NK-92 treated with Interleukin-12 subunit alpha and Interleukin-12 subunit beta, amount 100 ng/mL, for 24 hours (cell line): ENCODE results near the gene ZNF345.

Source experiments
- DNase-seq: peaks from one replicate; lab custom pipeline; 2025; lab: John Stamatoyannopoulos, UW

ZNF345 gene

DNA sequence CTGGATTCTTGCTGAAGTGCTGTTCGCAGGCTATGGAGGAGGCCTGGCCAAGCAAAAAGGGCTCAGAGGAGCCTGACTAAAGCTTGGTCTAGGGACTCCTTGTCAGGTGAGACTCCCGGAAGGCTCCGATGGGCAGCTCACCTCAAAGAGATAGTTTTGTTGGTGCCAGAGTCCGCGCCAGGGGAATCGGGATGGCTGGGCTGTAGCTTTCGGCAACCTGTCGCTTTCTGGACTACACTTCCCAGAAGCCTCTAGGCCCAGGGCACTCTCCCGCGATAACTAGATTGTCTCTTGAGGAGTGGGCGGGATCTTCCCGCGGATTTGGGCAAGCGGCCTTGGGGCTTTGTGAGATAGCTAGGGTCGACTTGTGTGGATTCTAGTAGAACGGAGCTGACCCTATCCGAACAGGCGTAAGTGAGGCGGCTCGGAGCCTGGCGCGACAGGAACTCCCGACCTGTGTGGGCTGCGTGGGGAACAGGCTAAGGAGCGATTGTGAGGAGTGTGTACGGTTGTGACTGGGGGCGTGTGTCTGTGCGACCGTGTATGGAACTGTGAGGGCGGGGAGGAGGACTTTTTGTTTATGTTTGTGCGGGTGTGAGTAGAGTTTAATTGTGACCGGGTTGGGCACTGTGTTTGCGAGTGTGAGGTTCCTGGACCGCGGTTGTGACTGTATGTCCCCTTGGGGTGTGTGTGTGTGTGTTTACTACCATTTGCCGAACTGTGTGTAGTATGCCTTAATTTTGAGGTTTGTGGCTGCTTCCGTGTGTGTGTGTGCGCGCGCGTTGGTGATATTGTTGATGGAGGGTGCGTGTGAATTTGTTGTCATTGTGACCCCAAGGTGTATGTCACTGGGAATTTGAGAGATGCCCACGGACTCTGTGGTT lies at the start of gene ZNF345:
ZNF345 (plus strand) TSS at position 318 of the 884 bp plus-strand sequence. CDS start 25,955 bp downstream, outside the sequence.
- DNase-seq = no peak

DNA sequence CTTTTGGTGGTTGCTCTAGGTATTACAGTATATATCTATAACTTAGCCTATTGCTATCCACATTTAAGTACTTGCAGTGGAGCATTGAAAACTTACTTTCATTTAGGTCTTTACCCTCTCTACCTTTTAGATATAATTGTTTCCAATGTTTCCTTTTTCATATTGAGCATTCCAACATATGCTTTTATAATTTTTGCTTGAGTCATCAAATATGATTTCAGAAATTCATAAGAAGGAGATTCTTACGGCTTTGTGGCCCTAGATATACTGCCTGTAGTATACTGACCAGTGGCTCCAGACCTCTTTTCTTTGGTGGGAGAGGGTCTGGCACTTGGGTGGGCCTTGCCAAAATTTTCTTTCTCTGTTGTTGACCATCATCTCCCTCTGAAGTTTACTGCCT lies 45.3 kb upstream of the ZNF345 start:
- no peak for DNase-seq

DNA sequence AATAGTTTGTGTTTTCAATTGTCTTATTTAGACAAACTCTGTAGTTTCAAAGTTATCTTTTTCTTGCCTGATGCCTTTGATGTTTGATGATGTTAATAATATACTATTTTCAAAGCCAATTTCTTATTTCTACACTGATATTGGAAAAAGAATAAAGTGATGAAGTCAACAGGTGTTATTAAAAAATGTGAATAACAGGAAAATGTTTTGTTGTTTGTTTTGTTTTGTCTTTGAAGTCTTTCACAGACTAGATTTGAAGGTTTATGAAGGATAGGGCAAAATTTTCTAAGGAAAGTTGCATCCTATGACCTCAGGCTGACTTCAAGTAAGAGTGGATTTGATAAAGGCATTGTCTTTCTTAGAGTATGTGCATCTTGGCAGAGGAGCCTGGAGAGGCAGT lies 43.6 kb upstream of the ZNF345 start:
- no peak for DNase-seq

DNA sequence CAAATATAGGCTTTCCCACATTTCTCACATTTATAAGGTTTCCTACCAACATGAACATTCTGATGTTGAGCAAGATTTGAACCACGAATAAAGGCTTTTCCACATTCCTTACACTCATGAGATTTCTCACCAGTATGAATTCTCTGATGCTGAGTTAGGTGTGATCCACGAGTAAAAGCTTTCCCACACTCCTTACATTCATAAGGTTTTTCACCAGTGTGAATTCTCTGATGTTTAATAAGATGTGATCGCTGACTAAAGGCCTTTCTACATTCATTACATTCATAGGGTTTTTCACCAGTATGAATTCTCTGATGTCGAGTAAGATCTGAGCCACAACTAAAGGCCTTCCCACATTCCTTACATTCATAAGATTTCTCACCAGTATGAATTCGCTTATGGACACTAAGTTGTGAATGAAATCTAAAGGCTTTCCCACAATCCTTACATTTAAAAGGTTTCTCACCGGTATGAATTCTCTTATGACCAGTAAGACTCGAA lies 31.5 kb upstream of the ZNF345 start:
- no peak for DNase-seq

DNA sequence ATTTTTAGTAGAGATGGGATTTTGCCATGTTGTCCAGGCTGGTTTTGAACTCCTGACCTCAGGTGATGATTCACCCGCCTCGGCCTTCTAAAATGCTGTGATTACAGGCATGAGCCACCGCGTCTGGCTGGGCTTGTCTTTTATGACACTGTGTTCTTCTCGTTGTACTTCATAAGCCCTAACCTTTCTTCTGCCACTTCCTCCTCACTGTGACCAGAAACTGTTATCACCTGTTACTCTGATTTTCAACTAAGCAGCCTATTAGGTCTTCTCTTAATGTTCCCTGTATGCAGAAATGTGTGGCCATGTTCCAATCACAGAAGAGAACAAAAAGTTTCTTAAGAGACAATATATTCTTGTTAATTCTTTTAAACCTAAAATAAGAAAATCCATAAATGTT lies 28.9 kb upstream of the ZNF345 start:
- DNase-seq = no peak

DNA sequence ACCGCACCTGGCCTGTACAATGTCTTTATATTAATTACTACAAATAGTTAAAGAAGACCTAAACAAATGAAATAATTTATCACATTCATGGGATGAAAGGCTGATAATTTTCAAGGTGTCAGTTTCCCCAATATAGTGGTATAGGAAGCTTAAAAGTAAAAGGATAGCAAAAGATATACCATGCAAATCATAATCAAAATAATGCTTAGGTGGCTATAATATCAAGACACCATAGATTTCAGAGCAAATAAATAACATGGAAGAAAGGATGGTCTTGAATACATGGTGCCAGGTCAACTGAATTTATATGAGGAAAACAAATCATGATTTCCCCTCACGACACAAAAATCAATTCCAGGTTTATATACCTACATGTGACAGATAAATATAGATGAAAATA lies 17.2 kb upstream of the ZNF345 start:
- no peak for DNase-seq

DNA sequence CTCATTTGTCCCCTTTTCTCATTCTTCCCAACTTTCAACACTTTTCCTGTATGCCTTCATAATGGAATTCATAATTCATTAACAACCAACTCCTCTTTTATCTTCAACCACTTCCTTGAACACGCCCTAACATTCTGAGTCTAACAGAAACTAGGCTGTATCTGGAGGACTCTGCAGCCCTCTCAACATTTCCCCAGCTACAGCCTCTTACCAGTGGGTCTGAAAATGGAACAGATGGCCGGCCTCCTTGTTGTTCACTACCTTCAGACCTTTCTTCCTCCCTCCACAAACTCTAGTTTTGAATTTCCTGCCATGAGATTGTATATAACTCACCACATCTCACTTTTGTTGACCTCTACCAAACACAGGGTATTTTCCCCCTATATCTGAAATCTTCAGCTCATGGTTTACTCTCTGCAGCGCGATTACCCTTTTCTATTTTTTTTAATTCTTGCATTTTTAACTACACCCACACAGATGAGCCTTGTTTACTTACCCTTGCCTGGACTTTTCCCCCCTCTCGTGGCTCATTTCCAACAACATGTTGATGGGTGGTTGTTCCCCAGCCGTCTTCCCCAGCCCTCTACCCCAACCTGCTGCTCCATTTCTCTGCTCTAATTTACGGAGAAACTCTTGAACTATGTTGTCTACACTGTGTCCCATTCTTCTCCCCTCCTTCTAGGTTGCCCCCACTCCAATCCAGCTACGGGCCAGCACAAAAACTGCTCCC lies 13.3 kb upstream of the ZNF345 start:
- DNase-seq = no peak

DNA sequence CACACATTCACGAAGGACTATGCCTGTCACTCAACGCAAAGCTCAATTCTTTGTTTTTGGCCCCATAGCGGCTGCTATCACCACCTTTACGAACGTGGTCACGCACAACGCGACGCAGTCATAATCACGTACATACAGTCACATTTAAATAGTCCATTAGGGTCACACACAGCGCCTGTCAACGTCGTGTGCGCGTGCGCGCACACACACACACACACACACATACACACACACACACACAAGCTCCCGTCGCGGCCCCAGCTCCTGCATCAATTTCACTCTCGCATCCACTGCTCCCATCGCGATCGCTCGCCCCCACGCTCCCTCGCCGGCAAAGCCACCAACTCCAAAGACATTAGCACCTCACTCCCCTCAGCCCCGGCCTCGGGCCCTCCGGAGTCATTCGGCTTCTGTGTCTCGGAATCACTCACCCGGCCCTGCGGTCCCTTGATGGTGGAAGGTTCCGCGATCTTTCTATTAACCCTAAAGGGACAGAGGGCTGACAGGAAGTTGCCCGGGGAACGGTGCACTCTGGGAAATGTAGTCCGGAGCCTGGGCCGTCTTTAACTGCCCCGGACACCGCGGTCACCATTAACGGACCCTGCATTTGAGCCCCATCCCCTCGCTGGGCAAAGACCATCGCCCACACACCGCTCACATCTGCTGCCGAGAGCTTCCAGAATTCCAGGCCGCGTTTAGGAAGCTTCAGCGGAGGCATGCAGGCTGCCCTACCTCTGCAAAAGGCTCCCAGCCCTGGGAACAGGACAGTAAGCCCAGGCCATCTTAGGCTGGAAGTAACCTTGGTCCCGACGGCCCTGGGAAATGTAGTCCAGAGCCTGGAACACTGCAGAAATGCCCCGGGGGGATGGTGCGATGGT lies 12.5 kb upstream of the ZNF345 start, which contains the start of gene ZNF790:
ZNF790 (minus strand) TSS at position 482 of the 878 bp plus-strand sequence. CDS start 12,768 bp downstream, outside the sequence.
- DNase-seq = no peak

DNA sequence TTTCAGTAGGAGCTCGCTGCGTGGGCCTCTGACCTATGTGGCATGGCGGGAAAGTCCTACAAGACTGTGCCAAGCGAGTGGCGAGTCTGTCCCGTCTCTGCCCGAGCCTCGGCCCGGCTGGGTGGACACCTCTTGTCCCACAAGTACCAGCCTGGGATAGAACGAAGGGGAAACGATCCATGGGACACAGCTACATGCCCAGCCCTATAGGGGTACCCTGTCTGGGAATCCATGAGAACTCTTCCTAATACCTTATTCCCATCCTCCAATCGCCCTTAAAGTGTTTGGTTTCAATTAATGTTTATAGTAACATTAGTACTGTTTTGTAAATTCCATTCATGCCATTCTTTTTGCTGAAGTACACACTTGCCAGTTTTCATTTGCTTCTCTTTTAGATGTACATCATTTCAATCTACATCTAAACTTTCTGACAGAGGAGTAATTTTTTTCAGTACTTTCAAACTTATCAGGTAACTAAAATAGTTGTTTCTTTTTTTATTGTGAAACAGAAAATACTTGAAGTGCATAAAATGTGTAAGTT lies 11.8 kb upstream of the ZNF345 start:
- DNase-seq = no peak

DNA sequence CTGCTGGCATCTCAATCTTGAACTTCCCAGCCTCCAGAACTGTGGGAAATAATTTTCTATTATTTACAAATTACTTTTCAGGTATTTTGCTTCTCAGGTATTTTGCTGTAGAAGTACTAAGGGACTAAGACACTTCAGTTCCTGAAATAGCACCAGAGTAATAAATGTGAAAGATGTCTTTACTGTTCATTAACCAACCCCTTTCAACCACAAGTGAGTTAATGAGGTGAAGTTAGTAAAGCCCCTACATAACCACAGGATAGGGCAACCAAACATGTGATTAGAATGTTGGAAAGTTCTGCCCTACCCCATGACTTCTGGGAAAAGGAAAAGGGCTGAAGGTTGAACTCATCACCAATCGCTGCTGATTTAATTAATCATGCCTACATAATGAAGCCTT lies 2.7 kb upstream of the ZNF345 start:
- no peak for DNase-seq

DNA sequence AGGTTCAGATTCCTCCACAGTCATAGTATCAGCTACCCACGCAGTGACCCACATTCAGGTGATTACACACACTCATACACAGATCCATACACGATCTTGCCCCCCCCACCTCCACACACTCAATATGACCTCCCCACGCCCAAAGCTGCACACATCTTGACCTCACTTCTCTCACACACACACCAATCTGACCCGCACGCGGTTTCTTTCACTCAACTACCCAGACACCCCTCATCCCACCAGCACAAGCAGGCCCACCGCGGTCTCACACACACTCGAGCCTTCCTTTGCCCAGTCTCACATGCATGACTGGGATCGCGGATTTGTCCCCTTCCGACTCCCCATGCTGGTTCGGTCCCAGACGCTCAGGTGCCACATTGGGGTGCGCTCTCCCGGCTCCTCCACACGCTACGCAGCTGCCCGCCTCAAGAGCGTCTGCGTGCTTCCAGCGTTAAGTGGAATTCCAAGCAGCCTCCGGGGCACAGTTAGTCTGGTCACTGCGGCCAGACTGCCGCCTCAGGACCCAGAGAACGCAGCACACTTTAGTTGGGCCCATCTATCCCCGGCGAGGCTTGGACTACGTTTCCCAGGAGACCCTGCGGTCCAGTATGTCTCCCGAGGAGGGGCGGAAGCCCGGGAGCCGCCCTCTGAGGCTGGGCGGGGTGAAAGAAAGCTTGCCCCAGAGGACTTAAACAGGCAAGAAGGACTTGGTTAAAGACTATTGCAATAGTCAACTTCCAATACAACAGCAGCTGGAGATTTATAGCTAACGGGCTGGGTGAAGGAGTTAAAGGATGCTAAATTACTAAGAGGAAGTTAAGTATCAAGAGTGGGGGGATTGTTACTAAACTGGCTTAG lies 746 bp upstream of the ZNF345 start:
- DNase-seq = no peak

DNA sequence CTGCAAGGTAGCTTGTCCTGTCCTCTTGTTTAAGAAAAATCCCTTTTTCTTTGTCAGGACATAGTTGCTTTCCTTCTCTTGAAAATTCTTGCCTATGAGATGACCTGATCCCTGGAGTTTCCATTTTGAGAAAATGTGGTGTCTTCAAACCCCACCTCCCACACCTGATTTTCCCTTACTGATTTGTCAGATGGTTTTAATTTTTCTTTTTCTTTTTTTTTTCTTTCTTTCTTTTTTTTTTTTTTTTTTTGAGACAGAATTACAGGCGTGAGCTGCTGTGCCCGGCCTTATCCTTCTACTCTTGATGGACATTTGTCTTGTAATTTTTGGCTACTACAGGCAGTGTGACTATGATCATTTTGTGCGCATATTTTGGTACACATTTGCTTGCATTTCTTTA lies 1.2 kb downstream of the ZNF345 start:
- DNase-seq = no peak

DNA sequence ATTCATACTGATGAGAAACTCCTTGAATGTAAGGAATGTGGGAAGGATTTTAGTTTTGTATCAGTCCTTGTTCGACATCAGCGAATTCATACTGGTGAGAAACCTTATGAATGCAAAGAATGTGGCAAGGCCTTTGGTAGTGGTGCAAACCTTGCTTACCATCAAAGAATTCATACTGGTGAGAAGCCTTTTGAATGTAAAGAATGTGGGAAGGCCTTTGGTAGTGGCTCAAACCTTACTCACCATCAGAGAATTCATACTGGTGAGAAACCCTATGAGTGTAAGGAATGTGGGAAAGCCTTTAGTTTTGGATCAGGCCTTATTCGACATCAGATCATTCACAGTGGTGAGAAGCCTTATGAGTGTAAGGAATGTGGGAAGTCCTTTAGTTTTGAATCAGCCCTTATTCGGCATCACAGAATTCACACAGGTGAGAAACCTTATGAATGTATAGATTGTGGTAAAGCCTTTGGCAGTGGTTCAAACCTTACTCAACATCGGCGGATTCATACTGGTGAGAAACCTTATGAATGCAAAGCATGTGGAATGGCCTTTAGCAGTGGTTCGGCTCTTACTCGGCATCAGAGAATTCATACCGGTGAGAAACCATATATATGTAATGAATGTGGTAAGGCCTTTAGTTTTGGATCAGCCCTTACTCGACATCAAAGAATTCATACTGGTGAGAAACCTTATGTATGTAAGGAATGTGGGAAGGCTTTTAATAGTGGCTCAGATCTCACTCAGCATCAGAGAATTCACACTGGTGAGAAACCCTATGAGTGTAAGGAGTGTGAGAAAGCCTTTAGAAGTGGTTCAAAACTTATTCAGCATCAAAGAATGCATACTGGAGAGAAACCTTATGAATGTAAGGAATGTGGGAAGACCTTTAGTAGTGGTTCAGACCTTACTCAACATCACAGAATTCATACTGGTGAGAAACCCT lies 26.6 kb downstream of the ZNF345 start:
- no peak for DNase-seq

DNA sequence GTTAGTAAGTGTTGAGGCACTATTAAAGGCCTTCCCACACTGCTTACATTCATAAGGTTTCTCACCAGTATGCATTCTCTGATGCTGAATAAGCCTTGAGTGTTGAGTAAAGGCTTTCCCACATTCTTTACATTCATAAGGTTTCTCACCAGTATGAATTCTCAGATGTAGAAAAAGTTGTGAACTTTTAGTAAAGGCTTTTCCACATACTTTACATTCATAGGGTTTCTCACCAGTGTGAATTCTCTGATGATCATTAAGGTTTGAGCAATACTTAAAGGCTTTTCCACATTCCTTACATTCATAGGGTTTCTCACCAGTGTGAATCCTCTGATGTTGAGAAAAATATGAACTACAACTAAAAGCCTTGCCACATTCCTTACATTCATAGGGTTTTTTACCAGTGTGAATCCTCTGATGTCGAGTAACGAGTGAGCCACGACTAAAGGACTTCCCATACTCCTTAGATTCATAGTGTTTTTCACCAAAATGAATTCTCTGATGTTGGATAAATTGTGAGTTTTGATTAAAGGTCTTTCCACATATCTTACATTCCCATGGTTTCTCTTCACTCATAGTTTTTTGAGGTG lies 41.2 kb downstream of the ZNF345 start:
- no peak for DNase-seq

DNA sequence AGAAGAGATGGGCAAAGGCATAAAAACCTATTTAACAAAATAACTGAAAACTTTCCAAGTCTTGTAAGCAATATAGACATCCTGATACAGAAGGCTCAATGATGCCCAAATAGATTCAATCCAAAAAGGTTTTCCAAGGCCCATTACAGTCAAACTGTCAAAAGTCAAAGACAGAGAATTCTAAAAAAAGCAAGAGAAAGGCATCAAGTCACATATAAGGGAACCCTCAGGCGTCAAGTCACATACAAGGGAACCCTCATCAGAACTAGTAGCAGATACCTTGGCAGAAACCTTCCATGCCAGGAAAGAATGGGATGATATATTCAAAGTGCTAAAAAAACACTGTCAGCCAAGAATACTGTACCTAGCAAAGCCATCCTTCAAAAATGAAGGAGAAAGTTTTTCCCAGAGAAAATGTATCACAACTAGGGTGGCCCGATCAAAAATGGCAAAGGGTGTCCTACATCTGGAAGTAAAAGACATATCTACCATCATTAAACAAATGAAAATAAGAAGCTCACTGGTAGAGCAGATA lies 44.2 kb downstream of the ZNF345 start:
- DNase-seq = no peak

DNA sequence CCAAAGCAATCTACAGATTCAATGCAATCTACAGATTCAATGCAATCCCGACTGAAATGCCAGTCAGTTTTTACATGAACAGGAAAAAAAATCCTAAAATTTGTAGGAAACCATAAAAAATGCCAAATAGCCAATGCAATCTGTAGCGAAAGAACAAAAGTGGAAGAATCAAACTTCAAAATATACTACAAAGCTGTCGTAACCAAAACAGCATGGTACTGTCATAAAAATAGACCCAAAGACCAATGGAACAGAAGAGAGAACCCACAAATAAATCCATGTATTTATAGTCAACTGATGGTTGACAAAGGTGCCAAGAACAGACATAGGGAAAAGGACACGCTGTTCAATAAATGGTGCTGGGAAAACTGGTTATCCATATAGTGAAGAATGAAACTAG lies 47.7 kb downstream of the ZNF345 start:
- no peak for DNase-seq

DNA sequence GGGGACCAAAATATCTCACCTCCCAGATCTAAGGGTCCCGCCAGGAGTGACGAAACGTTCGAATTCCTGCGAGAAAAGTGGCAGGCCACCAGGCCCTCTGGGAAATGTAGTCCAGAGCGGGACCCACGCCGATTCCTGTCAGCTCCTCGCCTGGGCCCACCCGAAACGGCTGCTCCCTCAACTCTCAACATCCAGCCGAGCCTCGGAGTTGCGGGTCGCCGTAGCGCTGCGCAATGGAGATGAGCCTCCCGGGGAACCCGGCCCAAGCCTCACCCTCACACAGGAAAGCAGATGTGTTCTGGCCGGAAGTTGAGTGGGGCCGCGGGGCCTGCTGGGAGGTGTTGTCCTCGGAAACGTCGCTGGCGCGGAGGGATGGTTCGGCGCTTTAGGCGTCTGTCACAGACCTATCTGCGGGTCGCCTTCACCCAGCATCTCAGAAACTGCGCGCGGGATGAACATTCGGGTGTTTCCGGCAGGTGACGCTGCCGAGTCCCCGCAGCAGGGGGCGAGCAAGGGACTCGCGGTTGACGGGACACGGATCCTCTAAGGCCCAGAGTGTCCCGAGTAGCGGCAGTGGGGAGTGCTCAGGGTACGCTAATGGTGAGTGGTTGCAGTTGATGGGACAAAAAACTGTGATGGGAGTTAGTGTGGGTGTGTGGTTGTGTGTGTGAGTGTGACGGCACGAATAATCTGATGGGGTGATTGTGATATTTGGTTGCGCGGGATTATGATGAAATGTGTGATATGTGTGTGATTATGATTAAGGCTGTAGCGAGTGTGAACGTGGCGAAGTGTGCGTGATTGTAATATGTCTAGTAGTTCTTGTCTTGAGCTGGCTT lies 65.5 kb downstream of the ZNF345 start, which contains the start of the genes ZNF568 and ZNF829:
ZNF568 (plus strand) TSS at position 341 of the 839 bp plus-strand sequence. CDS start 6,439 bp downstream, outside the sequence.
ZNF829 (minus strand) TSS at position 300 of the 839 bp plus-strand sequence. CDS start 1,124 bp downstream, outside the sequence.
- DNase-seq = no peak

DNA sequence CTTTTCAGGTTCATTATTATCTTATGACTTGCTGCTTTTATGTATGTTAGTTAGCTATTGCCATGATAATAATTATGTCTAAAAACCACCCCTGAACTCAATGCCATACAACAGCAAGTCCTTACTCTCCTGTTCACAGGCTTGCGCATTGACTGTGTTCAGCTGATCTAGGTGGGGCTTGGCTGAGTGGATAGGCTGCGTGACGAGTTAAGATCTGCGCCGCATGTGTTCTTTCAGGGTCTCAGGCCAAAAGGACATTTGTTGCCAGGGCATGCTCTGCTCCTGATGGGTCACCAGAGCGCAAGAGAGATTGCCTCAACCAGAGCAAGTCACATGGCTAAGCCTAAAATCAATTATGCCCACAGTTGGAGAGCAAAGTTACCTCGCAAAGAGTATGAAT lies 66.3 kb downstream of the ZNF345 start:
- DNase-seq = no peak
